K562 (cell line): ENCODE results near the gene NRXN3. TPM values are rescaled to one million over a fixed set of nuclear protein-coding genes. Genes with fewer than 3 reads are reported as not detected.

Experiments used
- ATAC-seq: fragments of 200-7000 bp; cut with Tn5 transposase; 3 replicates; pipeline ENCODE4 v1.9.1; 2020; ENCODE audit warnings: moderate library complexity
- BruUV-seq: library from RNA; stranded (reverse); fragments of 400-500 nt; replicated peaks from 2 replicates; lab custom pipeline; 2021; lab: Mats Ljungman, UMichigan
- CTCF ChIA-PET: fragments of 300-600 bp; formaldehyde crosslinking; extraction: SDS; loops from one replicate; lab custom pipeline; 2021; ENCODE audit warnings: low intra/inter-chr PET ratio; lab: Yijun Ruan, JAX
- POLR2A ChIA-PET: fragments of 300-600, 350-650 bp; sonication (Branson Sonifier 250); formaldehyde crosslinking; extraction: SDS; loops from one replicate; lab custom pipeline; 2021; ENCODE audit warnings: antibody characterized with exemption, inconsistent platforms; lab: Yijun Ruan, JAX
- DNase-seq, 4 experiments: peaks; one replicate each; pipeline versions ENCODE4 v3.0.0 to v3.0.0-alpha.2; 2011 to 2018; ENCODE audit warnings: low spot score in 3 of 4, mixed read lengths in 3 of 4; ENCODE audit errors: extremely low read depth in 1 of 4
- FAIRE-seq: peaks from 2 replicates; lab custom pipeline; 2011; peaks lifted over from hg19 to GRCh38; lab: Jason Lieb, UNC
- H2AFZ ChIP-seq: 2 replicates; pipeline ENCODE4 v1.6.0; 2011; ENCODE audit warnings: low read depth, low read length, control low read depth, inconsistent platforms
- H3K27ac ChIP-seq: fragments of 200-600 bp; 3 replicates; pipeline ENCODE4 v1.8.0; 2011; ENCODE audit warnings: low read depth, mild to moderate bottlenecking, control low read depth, inconsistent platforms, low read length, moderate library complexity, mixed read lengths; ENCODE audit errors: extremely low read depth
- H3K27me3 ChIP-seq, 2 experiments: fragments of 300-600 bp in 1 of 2; 2 replicates in 1 of 2; 3 replicates in 1 of 2; pipeline versions ENCODE4 v1.6.0 to v1.8.0; 2011; ENCODE audit warnings: inconsistent platforms in 2 of 2, low read length in 2 of 2, mild to moderate bottlenecking in 1 of 2, mixed read lengths in 1 of 2, moderate library complexity in 1 of 2; ENCODE audit not compliant: control insufficient read depth in 2 of 2, insufficient read depth in 2 of 2
- H3K36me3 ChIP-seq: fragments of 300-600 bp; 3 replicates; pipeline ENCODE4 v1.8.0; 2011; ENCODE audit warnings: mild to moderate bottlenecking, low read length, inconsistent platforms; ENCODE audit not compliant: control insufficient read depth, insufficient read depth
- H3K4me1 ChIP-seq, 2 experiments: fragments of 200-600 bp in 1 of 2; replicated peaks in 1 of 2; 2 replicates in 1 of 2; 3 replicates in 1 of 2; pipeline versions ENCODE4 v1.5.1 to v1.8.0; 2011; ENCODE audit warnings: inconsistent platforms in 2 of 2, low read length in 2 of 2, mild to moderate bottlenecking in 1 of 2, mixed read lengths in 1 of 2, moderate library complexity in 1 of 2; ENCODE audit not compliant: control insufficient read depth in 2 of 2, insufficient read depth in 2 of 2
- H3K4me2 ChIP-seq: 2 replicates; pipeline ENCODE4 v1.6.1; 2011; ENCODE audit warnings: low read length, control low read depth, inconsistent platforms, mixed read lengths; ENCODE audit not compliant: insufficient read depth
- H3K4me3 ChIP-seq: fragments of 200-600 bp; sonication (generic), shearing (Covaris generic); 2 replicates; pipeline ENCODE4 v1.5.1; 2016; ENCODE audit warnings: control low read depth, inconsistent platforms
- H3K79me2 ChIP-seq: fragments of 200-600 bp; 3 replicates; pipeline ENCODE4 v1.8.0; 2011; ENCODE audit warnings: low read length, inconsistent platforms; ENCODE audit not compliant: control insufficient read depth, insufficient read depth
- H3K9ac ChIP-seq, 2 experiments: 2 replicates each; pipeline versions ENCODE4 v1.6.0 to v1.6.1; 2011; ENCODE audit warnings: low read depth in 2 of 2, low read length in 2 of 2, control low read depth in 1 of 2, inconsistent platforms in 1 of 2, mild to moderate bottlenecking in 1 of 2, mixed read lengths in 1 of 2; ENCODE audit not compliant: insufficient read depth in 1 of 2
- H3K9me1 ChIP-seq: one replicate; pipeline ENCODE4 v1.6.0; 2011; ENCODE audit warnings: inconsistent platforms, mild to moderate bottlenecking, low read length, moderate library complexity; ENCODE audit not compliant: control insufficient read depth, insufficient read depth
- H3K9me3 ChIP-seq: replicated peaks from 2 replicates; pipeline ENCODE4 v1.5.1; 2011; ENCODE audit warnings: low read depth, low read length, inconsistent platforms; ENCODE audit not compliant: control insufficient read depth, insufficient read depth
- H4K20me1 ChIP-seq: replicated peaks from 2 replicates; pipeline ENCODE4 v1.6.1; 2011; ENCODE audit warnings: low read length, inconsistent platforms, mixed read lengths; ENCODE audit not compliant: control insufficient read depth, insufficient read depth
- BHLHE40 ChIP-seq: IDR thresholded peaks from 2 replicates; pipeline ENCODE4 v1.6.1; 2011; ENCODE audit warnings: low read length, improper control_type of control experiment
- CBX3 ChIP-seq, 2 experiments: IDR thresholded peaks; 1 replicate in 1 of 2; 2 replicates in 1 of 2; pipeline ENCODE4 v1.6.1; 2012; ENCODE audit warnings: inconsistent platforms in 2 of 2, low read length in 2 of 2, borderline replicate concordance in 1 of 2, control low read depth in 1 of 2
- CCAR2 ChIP-seq: fragments of 200-400 bp; formaldehyde crosslinking; IDR thresholded peaks from 2 replicates; pipeline ENCODE4 v1.6.1; 2017; ENCODE audit warnings: mild to moderate bottlenecking, low read depth, low read length
- DDX20 ChIP-seq: fragments of 450-650 bp; IDR thresholded peaks from 2 replicates; pipeline ENCODE4 v1.6.1; 2016; ENCODE audit warnings: missing genetic modification characterization, low read depth, mild to moderate bottlenecking, missing compliant biosample characterization, moderate library complexity
- HOXB6 ChIP-seq: fragments of 250-450 bp; sonication (Bioruptor Pico); IDR thresholded peaks from 2 replicates; pipeline ENCODE4 v1.5.1; 2022; ENCODE audit warnings: mild to moderate bottlenecking, borderline replicate concordance
- JUN ChIP-seq, 2 experiments: sonication (generic) in 1 of 2; formaldehyde crosslinking in 1 of 2; IDR thresholded peaks; 2 replicates each; pipeline versions ENCODE4 v1.6.1 to v1.8.0; 2012 to 2022; ENCODE audit warnings: borderline replicate concordance in 2 of 2, mild to moderate bottlenecking in 2 of 2, improper control_type of control experiment in 1 of 2, low read depth in 1 of 2, low read length in 1 of 2, missing genetic modification reagents in 1 of 2
- MCM7 ChIP-seq, 2 experiments: fragments of 450-650 bp; IDR thresholded peaks; 2 replicates each; pipeline ENCODE4 v1.6.1; 2016 to 2018
- RAD51 ChIP-seq: fragments of 450-650 bp; IDR thresholded peaks from 2 replicates; pipeline ENCODE4 v1.7.1; 2016; ENCODE audit warnings: low read depth, mild to moderate bottlenecking, borderline replicate concordance
- SIX5 ChIP-seq, 2 experiments: IDR thresholded peaks; 2 replicates each; pipeline ENCODE4 v1.6.1; 2011; ENCODE audit warnings: low read length in 2 of 2, borderline replicate concordance in 1 of 2, low read depth in 1 of 2, mild to moderate bottlenecking in 1 of 2, moderate library complexity in 1 of 2; ENCODE audit not compliant: insufficient read depth in 1 of 2
- ZC3H8 ChIP-seq: fragments of 450-650 bp; IDR thresholded peaks from 2 replicates; pipeline ENCODE4 v1.6.1; 2017
- ZNF785 ChIP-seq: fragments of 250-450 bp; sonication (Bioruptor Pico); IDR thresholded peaks from 2 replicates; pipeline ENCODE4 v1.4.0; 2020; ENCODE audit warnings: mild to moderate bottlenecking
- WGBS: fragments of 100-300 bp; shearing (Covaris generic); methylation state at CpG from one replicate; pipeline ENCODE4 v1.1.6; 2016; ENCODE audit warnings: low coverage, mixed read lengths; ENCODE audit not compliant: insufficient coverage; ENCODE audit errors: missing lambda C conversion rate; 5-methylcytosine and 5-hydroxymethylcytosine counted together
- in situ Hi-C: fragments of 300-500 bp; cut with MboI; formaldehyde crosslinking; loops from 4 replicates; pipeline ENCODE4 v1.15.0; 2018; ENCODE audit warnings: inconsistent platforms, mixed read lengths
- intact Hi-C: fragments of 100-400 bp; cut with micrococcal nuclease; formaldehyde crosslinking; loops from 2 replicates; pipeline ENCODE4 v1.14.2; 2022
- polyA plus RNA-seq, 8 experiments: library from polyadenylated mRNA; depleted of rRNA in 4 of 8; stranded (reverse) in 5 of 8; unstranded in 3 of 8; fragments of >200 nt; fragmentation: Nextera tagmentation in 2 of 8; fragmentation: Illumina TruSeq in 1 of 8; extraction: Ambion mirVana in 2 of 8; extraction: Trizol in 1 of 8; gene quantifications; 2 replicates each; pipeline versions ENCODE4 v1.2.1 to v1.2.3, GENCODE V29; 2011 to 2014; ENCODE audit warnings: inconsistent platforms in 1 of 8, missing spikeins in 1 of 8
- total RNA-seq, 7 experiments: library from RNA; depleted of rRNA in 6 of 7; stranded (reverse); fragments of >200 nt in 6 of 7; fragmentation: Illumina TruSeq in 2 of 7; extraction: Trizol in 2 of 7; gene quantifications; 2 replicates each; pipeline versions ENCODE4 v1.2.1 to v1.2.3, GENCODE V29; 2011 to 2021; ENCODE audit warnings: low replicate concordance in 1 of 7
- TF ChIP-seq, protein P1 (sequence below): sonication (generic); formaldehyde crosslinking; IDR thresholded peaks from 2 replicates; pipeline ENCODE4 v1.8.1; 2023; ENCODE audit warnings: mild to moderate bottlenecking, missing genetic modification reagents

The NRXN3 gene
- total and polyA plus RNA-seq, 9 of the 15 experiments (the other 6 are each of a cell fraction or from before 2014, with no cell fraction given), result 0.09 TPM; not detected in 8

DNA sequence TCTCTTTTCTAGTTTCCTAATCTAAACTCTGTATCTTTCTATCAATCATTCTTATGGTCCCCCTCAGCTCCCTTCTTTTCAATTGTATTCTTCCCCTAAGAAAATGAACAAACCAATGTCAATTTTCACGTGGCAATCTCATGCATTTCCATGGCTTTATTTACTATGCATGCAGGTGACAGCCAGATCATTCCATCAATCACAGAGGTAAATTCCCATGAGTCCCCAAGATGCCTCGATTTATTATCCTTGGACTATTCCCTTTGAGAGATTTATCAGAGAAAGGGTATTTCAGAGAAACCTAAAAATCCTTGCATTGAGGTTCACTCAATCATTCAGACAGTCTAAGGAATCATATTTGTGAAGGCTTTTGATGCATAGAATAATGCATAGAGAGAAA lies 1739.9 kb downstream of the NRXN3 start:
- no peak for ATAC-seq
- POLR2A ChIA-PET, result no interaction called here
- WGBS, result 0% methylated on average over 1 of the region's 2 CpGs
- Histone ChIP-seq H3K4me2 (no peak overlapping the region), H4K20me1 (no peaks in the 10 kb centered on the region), H3K4me3 (no peak overlapping the region), H3K27me3 (no peaks in the 10 kb centered on the region), H3K9ac (no peak overlapping the region), H3K27ac (no peak overlapping the region), H3K9me1 (no peaks in the 10 kb centered on the region), H3K79me2 (no peaks in the 10 kb centered on the region), H2AFZ (no peak overlapping the region), H3K4me1 (no peaks in the 10 kb centered on the region), H3K36me3 (no peaks in the 10 kb centered on the region), H3K9me3 (no peaks in the 10 kb centered on the region)
- intact Hi-C loops, result no loop called here
- FAIRE-seq, result no peak
- no peak for TF ChIP-seq CBX3 (IDR thresholded peaks at IDR 0.05; ENCODE audit: borderline replicate concordance in 1 of 2, low read length in 2 of 2)
- no peak for TF ChIP-seq CCAR2
- no peak for TF ChIP-seq ZC3H8
- no peak for TF ChIP-seq JUN (IDR thresholded peaks at IDR 0.05; ENCODE audit: borderline replicate concordance, low read depth, low read length)
- TF ChIP-seq JUN (CRISPR knock-in tag; IDR thresholded peaks at IDR 0.05; ENCODE audit: borderline replicate concordance), result no peak
- no peak for TF ChIP-seq HOXB6 (CRISPR knock-in tag)
- no peak for TF ChIP-seq ZNF785 (CRISPR knock-in tag)
- TF ChIP-seq, protein P1, sequence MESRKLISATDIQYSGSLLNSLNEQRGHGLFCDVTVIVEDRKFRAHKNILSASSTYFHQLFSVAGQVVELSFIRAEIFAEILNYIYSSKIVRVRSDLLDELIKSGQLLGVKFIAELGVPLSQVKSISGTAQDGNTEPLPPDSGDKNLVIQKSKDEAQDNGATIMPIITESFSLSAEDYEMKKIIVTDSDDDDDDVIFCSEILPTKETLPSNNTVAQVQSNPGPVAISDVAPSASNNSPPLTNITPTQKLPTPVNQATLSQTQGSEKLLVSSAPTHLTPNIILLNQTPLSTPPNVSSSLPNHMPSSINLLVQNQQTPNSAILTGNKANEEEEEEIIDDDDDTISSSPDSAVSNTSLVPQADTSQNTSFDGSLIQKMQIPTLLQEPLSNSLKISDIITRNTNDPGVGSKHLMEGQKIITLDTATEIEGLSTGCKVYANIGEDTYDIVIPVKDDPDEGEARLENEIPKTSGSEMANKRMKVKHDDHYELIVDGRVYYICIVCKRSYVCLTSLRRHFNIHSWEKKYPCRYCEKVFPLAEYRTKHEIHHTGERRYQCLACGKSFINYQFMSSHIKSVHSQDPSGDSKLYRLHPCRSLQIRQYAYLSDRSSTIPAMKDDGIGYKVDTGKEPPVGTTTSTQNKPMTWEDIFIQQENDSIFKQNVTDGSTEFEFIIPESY (CRISPR knock-in tag), result no peak
- no peak for TF ChIP-seq MCM7 (IDR thresholded peaks at IDR 0.05)
- TF ChIP-seq SIX5 (IDR thresholded peaks at IDR 0.05; ENCODE audit: borderline replicate concordance in 1 of 2, insufficient read depth in 1 of 2, low read depth in 1 of 2, low read length in 2 of 2), result no peak
- no peak for TF ChIP-seq BHLHE40
- TF ChIP-seq RAD51, result no peak
- no peak for TF ChIP-seq DDX20 (tag)
- BruUV-seq, result no TSS peak
- in situ Hi-C loops, result no loop called here
- no peak for DNase-seq
- CTCF ChIA-PET, result no interaction called here
